Activated CD8-positive, alpha-beta memory T cell treated with anti-CD3 and anti-CD28 coated beads for 48 hours (primary cell): ENCODE data around the gene ANKFN1.

Experiments
- DNase-seq, 3 experiments: peaks; one replicate each; pipeline ENCODE4 v3.0.0-alpha.2; 2020; ENCODE audit warnings: low read depth in 2 of 3, low spot score in 2 of 3

Gene ANKFN1

DNA sequence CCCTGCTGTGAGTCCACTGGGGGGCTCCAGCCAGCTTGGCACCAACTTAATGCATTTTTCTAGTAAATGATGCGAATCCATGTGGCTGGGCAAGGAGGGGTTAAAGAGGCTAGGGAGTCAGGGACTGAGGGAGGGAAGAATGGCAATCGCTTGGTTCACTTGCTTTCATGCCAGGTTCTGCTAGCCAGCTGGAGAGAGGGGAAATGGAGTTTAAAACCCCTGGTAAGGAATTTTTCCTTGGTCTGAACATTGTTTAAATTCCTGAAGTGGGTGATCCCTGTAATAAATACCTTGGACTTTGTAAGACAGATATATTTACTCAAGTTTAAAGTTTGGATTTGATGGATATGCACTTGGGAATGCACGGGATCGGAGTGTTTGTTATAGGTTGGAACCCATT, 22.8 kb downstream of the ANKFN1 start:
- no peak for DNase-seq

DNA sequence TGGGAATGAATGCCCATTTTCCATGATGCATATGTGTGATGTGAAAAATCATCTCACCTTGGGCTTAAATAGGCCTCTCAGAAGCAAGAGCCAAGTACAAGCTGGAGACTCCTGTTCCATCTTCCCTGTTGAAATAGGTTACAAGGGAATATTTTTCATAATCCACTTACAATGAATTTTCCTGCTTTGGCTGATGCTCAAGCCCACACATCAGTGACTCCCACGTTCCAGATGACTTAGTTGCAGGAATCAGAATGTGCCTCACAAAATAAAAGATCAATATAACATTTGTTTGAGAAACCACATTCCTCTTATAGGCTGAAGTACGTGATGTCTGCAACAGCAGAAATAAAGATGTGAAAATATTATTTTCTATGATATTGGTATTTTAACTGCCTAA, 24.1 kb downstream of the ANKFN1 start:
- DNase-seq, result no peak

DNA sequence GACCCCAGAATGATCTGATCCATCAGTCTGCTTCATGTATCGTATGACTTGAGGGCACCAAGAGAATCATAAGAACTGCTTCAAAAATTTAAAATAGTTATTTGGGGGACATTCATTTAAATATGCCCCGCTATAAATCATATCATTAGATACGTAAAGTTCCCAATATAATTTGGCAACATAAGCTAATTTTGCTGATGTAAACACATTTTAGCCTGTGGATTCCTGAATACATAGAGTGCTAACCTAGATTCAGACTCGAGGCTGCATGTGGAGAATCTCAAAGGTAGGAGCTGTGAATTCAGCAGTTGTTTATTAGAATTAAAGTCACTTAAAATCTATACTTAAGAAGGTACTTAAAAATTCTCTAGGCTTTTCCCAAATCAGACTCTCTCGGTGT, 24.9 kb downstream of the ANKFN1 start:
- DNase-seq, result no peak

DNA sequence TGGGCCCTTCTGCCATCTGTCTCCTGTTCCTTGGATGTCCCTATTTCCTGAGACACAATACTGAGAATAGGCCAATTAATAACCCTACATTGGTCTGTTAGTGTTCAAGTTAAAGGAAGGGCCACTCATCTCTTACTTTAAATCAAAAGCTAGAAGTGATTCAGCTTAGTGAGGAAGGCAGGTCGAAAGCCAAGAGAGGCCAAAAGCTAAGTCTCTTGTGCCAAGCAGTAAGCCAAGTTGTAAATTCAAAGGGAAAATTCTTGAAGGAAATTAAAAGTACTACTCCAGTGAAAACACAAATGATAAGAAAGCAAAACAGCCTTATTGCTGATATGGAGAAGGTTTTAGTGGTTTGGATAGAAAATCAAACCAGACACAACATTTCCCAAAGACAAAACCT, 28.8 kb downstream of the ANKFN1 start:
- no peak for DNase-seq

DNA sequence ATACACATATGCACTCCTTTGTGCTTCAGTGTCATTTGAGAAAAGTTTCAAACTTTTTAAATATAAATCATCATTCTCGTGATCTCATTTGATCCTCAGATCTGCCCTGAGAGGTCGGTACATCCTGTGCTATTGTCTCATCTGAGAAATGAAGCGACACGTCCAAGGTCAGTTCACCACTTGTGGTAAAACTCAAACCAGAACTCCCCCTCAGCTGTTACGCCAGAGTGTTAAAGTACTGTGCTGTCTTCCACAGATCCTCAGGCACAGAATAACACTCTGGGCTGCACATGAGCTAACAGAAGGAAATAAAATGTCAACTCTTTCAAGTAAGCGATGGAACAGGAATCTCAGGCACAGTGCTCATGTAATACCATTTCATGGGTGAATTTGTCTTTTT, 31.4 kb downstream of the ANKFN1 start:
- DNase-seq, result no peak

DNA sequence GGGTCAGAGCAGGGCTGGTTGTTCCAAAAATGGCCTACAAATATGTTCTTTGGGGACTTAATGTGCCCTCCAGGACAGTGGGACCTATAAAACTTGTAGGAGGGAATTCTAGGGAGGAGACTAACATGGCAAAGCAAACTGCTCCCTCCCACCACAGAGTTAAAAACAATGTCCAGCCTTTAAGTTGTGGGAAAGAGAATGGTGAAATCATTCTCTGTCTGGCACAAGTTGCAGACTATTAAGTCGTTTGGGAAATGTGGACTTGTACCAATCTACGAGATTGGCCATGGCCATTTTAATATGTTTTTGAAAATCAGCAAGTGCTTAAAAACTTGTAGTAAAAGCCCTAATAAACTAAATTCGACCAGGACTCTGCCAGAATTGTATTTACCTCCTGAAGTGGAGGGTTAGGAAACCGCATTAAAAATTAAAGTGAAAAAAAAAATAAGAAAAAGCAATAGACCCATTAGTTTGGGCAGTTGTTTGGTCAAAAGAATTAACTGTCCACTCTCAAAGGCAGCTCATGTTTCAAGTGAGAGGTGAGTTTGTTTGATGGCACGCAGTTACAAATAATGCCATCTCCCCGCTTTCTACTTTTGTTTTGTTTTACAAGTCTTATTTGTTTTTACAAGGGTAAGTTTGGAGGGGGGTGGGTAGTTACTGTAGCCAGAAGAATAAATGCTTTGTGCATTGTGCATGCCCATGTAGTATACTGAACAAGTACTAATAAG, 32.4 kb downstream of the ANKFN1 start:
- no peak for DNase-seq

DNA sequence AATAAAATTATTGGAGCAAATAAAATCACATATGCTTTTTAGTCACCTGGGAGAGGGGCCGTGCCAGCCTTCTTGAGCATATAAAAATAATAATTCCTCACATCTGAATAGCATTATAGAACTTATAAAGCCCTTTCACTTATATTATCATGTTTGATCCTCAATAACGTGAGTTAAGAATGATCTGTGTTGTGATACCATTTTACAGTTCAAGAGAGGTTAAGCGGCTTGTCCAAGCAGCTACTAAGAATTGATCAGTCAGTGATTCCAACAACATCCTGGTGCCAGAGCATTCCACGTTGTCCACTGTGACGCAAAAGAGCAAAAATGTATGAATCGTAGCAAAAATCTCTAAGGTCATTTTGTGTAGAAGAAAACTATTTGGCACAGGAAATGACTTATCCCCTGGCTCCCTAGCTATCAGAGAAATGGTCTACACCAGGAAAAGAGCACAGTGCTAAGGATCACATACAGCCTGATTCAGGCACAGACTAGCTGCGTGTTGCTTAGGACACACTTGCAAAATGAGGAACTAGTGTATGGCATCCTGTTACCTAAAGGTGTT, 33.0 kb downstream of the ANKFN1 start:
- DNase-seq, result no peak

DNA sequence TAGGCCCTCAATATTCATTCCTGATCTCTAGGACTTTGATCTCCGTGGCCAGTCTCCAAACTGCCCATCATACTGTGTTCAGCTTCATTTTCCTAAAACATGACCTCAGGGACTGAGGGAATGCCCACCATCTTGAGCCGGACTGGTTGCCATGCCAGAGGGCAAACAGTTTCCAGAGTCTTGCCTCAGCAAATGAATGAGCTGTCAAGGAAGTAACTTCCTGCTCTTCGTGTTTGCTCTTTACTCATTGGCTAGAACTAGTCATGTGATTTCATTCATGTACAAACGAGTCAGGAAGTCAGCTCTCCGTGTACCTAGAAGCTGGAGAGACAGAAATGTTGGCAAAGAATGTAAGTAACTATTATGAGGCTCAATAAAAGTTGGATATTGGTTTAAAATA, 50.2 kb downstream of the ANKFN1 start:
- DNase-seq, result no peak

DNA sequence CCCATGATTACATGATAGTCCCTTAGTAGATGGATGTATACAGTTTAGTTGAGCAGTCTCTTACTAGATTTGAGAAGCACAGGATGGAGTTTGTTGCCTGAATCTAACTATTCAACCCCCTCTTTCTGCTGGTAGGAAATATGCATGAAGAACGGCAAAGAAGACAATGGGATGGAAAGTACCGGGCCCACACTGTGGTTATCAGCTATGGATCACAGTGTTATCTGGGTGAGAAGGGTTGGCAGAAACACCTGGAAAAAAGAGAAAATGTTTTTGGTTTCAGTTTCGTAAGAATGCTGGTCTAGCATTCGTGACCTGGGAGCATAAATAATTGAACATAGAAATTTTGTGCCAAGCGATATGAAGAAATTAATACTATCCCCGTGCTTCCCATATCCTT, 53.1 kb downstream of the ANKFN1 start:
- DNase-seq, result no peak

DNA sequence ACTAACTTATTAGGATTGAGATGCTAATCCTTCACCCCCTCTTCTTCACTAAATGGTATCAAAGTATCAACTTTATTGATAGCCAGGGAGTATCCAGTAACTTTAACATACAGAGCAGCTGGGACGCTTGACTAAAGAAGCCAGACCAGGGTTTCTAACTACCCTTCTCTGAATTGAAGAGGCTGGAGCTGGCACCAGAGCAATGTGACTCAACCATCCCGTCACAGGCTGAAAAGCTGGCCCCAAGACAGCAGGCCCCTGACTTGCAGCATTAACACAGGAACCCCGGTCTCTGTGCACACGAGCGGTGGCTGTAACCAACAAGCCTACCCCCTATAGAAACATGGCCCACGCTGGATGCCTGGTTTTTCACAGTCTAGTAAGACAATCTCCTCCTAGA, 59.8 kb downstream of the ANKFN1 start:
- no peak for DNase-seq

DNA sequence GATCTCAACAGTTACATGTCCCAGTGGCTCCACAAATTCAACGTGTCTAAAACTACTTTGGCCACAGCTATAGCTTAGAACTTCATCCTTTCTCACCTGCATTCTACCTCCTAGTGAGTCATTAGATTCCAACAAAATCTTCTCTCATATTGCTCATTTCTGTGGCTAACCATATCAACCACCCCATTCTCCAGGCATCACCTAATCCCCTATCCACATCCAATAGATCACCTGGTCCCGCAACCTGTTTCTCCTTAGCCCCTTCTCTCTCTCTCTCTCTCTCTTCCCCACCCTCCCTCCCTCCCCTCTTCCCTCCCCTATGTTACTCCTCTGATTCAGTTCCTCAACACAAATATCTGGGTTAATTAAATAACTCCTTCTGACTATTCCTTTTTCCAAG, 64.6 kb downstream of the ANKFN1 start:
- no peak for DNase-seq

DNA sequence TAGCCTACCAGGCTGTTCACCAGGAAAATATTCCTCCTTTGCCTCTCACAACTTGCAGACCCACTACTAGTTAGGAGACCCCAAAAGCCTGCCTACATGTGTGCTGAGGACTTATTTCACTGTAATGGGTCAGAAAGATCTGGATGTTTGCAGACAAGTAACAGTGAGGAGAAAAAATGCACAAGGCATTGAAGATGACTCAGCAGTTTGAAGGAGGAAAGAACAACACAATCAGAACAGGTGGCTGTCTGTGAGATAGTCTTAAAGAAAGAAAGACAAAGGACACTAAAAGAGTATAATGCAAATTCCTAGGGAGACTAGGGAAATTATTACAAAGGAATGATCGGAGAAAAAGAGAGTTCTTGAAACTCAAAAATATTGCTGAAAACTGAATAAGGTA, 69.0 kb downstream of the ANKFN1 start:
- DNase-seq, result no peak

DNA sequence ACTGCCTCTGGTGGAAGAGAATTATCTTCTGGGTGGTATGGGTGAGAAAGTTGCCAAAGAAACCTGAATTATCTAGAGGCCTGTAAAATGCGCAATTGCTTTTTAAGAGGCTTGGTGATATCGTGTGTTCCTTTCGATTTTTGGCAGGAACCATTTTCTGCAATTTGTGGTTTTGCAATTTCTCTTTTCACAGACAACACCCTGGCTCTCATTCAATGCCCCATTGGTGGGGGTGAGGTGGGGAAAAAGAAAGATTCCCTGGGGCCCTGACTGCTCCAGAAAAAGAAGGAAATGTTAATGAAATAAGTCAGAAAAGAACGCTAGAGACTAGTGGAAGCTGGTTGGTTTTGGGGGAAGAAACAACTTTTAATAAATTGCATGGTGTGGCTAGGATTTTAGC, 77.4 kb downstream of the ANKFN1 start:
- DNase-seq, result no peak

DNA sequence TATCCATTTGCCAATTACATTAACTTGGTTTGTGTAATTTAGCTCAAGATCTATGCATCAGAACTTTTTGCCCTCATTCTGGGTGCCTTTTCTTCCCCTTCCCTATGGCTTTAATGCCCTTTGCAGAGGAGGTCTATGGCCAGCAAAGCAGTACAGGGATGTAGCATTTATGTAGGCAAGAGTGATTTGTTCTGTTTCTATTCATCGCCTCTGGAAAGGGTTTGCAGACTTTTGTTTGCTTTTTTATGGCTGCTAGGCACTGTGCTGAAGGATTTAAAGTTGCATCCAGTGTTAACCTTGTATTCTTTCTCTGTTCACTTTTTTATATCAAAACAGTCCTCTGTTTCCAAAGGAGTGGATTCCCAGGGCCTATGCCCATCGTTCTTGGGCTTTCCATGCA, 78.0 kb downstream of the ANKFN1 start:
- no peak for DNase-seq

DNA sequence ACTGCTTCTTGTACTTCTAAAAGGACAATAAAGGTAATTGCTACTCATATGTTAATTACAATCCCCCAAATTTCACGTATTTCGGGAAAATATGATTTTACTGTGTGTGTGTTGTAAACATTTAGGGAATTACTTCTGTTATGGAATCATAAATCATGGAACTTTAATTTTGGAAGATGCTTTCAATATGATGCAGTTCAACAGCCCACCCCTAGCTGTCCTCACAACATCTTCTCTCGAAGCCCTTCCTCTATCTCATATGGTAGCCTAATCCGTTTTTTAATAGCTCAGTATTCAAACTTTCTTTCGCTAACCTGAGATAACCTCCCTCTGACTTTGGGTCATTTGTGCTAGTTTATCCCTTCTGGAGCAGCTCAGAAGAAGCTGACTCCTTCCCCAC, 78.4 kb downstream of the ANKFN1 start:
- no peak for DNase-seq

DNA sequence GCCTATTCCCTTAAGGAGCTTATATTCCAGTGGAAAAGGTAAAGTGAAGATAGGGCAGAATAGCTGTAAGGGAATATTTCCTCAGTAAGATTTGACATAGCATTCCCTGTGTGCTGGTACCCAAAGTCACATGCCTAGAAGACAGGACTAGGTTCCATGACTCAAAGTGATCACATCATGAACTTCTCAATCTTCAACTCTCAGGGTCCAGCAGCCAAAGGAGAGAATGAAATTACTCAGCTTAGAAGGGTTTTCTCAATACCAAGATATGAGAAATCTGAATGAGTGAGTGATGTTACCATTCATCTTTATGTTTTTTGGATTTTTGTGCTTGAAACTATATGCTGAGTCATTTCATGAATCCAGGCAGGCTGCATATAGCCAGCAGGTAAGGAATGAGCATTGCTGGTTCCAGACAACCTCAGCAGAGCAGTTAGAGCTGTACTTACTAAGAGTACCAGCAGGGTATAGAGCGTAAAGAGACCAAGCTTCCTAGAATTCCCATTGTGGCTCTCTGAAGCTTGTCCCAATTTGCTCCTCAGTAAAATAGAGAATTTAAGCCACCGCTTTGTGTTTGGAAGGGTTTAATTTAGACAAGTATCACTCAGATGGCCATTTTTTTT, 91.1 kb downstream of the ANKFN1 start:
- no peak for DNase-seq

DNA sequence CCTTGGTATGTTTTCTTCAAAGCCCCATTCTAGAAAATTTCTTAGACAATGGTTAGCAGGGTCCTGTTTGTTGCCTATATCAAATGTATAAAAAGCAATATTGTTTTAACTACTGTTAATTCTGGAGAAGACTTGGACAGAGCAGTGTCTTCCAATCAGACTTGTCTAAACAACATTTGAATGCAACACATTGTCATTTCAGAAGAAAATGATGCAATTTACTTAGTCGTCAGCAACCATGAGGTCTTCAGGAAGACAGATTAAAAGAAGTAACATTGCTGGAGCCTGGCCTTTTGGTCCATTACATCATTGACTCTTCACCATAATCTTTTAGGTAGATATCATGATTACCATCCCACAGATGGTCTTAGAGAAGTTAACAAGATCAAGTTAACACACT, 94.5 kb downstream of the ANKFN1 start:
- DNase-seq, result no peak

DNA sequence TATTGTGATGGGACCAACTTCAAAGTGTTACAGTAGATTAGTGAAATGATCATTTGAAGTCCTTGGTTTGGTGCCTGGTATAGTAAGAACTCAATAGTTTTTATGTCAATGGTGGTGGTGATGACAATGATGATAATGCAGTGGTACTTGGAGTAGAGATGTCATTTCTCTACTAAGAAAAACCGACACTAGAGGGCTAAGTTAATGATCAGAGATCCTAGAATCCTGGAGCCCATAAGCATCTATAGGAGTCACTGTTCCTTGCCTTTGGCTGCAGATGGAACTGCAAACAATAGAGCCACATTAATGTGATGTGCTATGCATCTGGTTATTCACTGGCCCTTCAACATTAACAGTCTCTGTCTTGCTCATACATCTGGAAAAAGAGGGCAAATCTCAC, 103.8 kb downstream of the ANKFN1 start:
- no peak for DNase-seq

DNA sequence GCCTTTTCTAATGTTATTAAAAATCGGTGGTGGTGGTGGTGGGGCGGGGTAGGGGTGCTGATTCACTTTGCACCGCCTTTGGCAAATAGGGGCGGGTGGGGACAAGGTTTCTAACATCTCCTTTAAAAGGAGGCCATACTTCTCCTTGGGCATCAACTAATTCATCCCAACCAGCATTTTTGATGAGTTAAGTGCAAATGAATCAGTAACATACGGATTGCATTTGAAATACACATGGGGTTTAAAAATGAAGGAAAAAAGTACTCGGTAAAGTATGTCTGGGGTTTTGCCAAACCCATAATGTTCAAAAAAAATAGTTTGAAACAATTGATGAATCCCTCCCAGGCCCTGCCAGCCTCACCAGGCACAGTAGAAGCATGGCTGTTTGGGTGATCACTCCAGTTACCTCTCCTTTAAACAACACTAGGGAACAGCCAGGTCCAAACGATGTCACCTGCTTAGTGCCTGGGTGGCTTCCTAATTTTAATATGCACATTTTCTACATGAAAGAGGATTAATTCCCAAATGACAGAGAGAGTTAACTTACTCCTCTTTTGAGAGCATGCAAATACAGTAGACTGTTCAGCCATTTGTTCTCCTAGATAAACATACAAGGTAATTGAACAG, 107.2 kb downstream of the ANKFN1 start:
- no peak for DNase-seq

DNA sequence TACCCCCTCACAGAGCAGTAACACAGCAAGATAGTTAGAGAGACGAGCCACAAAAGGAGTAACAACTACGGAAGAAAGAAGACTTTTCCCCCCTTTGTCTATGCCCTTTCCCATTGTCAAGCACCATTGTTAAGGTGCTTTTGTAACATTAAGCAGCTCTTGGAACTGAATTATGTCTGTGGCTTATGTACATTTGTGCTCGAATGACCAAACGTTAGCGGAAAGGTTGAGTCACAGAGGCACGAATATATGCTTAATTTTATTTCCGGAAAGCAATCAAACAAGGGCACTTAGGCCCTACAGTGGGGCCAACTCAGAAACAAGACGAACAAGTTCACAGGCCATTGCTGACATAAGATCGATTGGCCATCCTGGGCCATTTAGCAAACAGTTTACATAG, 109.5 kb downstream of the ANKFN1 start:
- DNase-seq, result no peak

DNA sequence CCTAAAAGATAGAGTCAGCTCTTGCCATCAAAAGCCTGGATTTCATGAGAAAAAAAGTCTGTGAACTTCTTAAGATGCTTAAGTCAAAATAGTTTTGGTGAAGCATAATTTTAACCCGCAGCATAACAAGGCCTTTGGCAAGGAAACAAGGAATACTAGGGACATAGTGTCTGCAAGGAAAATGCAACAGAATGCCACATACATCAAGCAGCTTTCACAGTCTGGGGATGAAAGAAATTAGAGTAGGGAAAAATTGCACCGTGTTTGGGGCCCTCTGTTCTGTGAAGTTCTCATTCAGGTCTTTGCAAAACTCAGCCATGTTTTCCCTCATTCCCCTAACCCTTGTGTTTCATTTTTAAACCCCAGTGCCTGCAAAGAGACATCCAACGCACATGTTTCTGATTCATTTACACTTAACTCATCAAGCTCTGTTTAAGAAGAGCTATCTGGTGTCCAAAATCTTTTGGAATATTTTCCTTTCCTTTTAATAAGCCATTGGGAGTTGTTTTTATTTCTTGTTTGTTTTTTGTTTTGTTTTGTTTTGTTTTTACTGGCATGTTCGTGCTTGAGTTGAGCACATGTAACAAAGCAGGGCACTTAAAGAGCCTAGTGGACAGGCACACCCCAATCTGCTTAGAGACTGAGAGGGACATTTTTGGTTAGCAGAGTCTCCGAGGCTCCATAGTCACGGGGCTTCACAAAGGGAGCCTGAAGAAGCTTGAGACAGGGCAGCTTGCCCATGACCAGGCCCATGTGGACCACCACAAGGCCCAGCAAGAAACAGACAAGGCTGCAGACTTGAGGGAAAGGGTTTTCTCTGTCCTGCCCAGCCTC, 116.5 kb downstream of the ANKFN1 start:
- no peak for DNase-seq

DNA sequence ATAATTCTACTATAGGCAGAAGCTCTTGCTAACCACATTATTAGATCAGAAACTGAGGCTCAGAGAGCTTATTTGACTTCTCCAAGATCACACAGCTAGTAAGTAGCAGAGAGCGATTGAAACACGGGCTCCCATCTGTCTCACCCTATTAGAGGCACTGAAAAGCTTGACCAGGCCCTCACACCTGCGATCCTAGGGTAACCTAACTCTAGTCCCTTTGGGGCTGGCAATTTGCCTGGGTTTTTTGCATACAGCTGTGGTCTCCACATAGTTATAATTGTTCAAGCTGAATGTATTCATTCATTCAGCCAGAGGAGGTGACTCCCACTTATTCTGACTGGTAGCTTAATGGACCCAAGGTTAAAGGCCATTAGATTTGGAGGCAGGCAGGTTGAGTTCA, 121.2 kb downstream of the ANKFN1 start:
- DNase-seq, result no peak
